Brain microvascular endothelial cell (primary cell): ENCODE results near the gene CALCOCO1.

Experiments
- DNase-seq: peaks from one replicate; pipeline ENCODE4 v3.0.0-alpha.2; 2020
- H3K27ac ChIP-seq: fragments of 250-450 bp; sonication (Bioruptor Pico); 2 replicates; pipeline ENCODE4 v1.5.1; 2020; ENCODE audit warnings: mild to moderate bottlenecking, moderate library complexity
- H3K27me3 ChIP-seq: fragments of 250-450 bp; sonication (Bioruptor Pico); replicated peaks from 2 replicates; pipeline ENCODE4 v1.5.1; 2020; ENCODE audit warnings: mild to moderate bottlenecking
- H3K36me3 ChIP-seq: fragments of 250-450 bp; sonication (Bioruptor Pico); replicated peaks from 2 replicates; pipeline ENCODE4 v1.5.1; 2020; ENCODE audit warnings: mild to moderate bottlenecking
- H3K4me3 ChIP-seq: 2 replicates; pipeline ENCODE4 v1.5.1; 2011; ENCODE audit warnings: low read depth, mild to moderate bottlenecking, control low read depth, low read length, moderate library complexity
- CTCF ChIP-seq: IDR thresholded peaks from 2 replicates; pipeline ENCODE4 v1.5.1; 2011; ENCODE audit warnings: low read depth, mild to moderate bottlenecking, moderate library complexity, low read length, control low read depth, inconsistent platforms; ENCODE audit errors: missing control alignments
- in situ Hi-C: cut with HindIII; loops from 2 replicates; pipeline ENCODE4 v1.10.0; 2017; ENCODE audit warnings: low sequenced_read_pairs, low pct_ligation_motif_present

The CALCOCO1 gene

DNA sequence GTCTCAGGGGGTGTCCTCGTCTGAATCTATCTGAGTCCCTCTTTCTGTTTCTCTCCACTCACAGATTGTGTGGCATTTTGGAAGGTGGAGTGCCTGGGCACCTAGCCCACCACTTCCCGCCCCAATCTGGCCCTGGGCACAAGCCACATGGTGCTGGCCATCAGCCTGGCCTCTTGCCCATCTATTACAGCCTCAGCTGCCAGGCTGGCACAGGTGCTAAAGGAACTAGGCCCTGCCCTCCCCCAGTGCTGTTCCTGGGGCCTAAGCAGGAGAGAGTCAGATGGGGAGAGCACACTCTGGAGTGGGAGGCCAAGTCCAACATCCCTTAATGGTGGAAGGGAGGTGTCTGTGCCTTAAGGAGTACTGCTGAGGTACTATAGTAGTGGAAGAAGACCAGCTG lies 8.3 kb upstream of the CALCOCO1 start:
- DNase-seq, result no peak
- H3K27ac ChIP-seq, result no peak overlapping the region
- no peak overlapping the region for H3K4me3 ChIP-seq
- no peaks in the 10 kb centered on the region for H3K36me3 ChIP-seq
- H3K27me3 ChIP-seq, result peaks cover 51% of the 10 kb centered on the region
- in situ Hi-C loops, result no loop called here
- TF ChIP-seq CTCF, result no peak

- H3K27me3 ChIP-seq, result peaks cover 41% of the 10 kb centered on the region
Measured at GRCh38 chr12:53734425-53734824, 7.2 kb upstream of the CALCOCO1 start.

GRCh38 chr12:53733807-53734200 lies 6.6 kb upstream of the CALCOCO1 start:
- H3K27ac ChIP-seq, result no peak overlapping the region
- in situ Hi-C loops, result no loop called here
- H3K27me3 ChIP-seq, result peaks cover 35% of the 10 kb centered on the region
- no peak for TF ChIP-seq CTCF
- H3K4me3 ChIP-seq, result no peak overlapping the region
- no peaks in the 10 kb centered on the region for H3K36me3 ChIP-seq
- DNase-seq, result no peak

More at GRCh38 chr12:53734425-53734824, 7.2 kb upstream of the CALCOCO1 start:
- Histone ChIP-seq H3K27ac (no peak overlapping the region), H3K36me3 (no peaks in the 10 kb centered on the region), H3K4me3 (no peak overlapping the region)
- no peak for DNase-seq
- in situ Hi-C loops, result no loop called here
- TF ChIP-seq CTCF, result no peak

DNA sequence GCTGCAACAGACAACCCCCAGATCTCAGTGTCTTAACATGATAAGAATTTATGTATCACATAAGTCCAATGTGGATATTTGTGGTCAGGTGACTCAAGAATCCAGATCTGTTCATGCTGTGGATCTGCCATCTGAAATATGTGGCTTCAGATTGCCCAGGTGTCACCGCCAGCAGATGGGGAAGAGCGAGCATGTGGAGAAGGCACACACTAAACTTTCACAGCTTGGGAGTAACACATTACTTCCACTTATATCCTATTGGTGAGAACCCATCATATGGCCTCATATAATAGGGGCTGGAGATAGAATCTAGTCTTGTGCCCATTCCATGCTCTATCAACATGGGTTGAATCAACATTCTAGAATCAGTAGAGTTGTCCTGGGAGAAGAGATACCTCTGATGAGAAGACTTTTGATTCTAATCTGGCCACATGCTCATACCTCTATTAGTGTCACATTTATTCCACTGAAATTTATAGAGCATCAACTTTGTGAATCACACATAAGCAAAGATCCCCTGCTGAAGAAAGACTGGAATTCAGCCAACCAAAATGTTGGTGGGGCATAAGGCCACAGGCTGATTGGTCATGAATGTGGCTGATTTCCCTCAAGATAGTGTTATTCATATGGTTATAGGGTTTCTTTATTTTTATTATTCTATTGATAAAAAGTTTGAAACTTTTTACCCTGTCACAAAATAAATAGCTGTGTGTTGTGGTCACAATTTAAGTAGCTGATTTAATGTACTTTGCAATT lies 6.0 kb upstream of the CALCOCO1 start:
- in situ Hi-C loops, result no loop called here
- no peaks in the 10 kb centered on the region for H3K36me3 ChIP-seq
- DNase-seq, result peak; percentile 85
- peaks cover 29% of the 10 kb centered on the region for H3K27me3 ChIP-seq
- no peak for TF ChIP-seq CTCF
- no peak overlapping the region for H3K27ac ChIP-seq
- H3K4me3 ChIP-seq, result no peak overlapping the region

DNA sequence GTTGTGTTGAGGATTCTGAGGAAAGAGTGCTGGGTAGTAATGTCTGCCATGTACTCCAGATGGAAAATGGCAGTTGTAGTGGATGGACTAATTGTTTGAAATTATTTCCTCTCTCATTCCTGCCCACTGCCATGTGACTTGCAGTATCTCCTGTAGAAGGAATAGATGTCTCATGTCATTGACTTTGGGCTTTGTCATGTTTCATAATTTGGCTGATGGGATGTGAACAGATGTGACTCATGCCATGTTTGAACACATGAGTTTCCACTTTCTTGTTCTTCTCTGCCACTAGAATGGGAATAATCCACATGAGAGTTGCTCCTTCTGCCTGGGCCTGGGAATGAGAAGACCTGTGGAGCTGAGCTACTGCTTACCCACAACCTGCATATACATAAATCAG lies 2.4 kb upstream of the CALCOCO1 start:
- H3K36me3 ChIP-seq, result peaks cover 3% of the 10 kb centered on the region
- DNase-seq, result no peak
- in situ Hi-C loops, result no loop called here
- H3K27me3 ChIP-seq, result no peaks in the 10 kb centered on the region
- no peak overlapping the region for H3K27ac ChIP-seq
- no peak for TF ChIP-seq CTCF
- no peak overlapping the region for H3K4me3 ChIP-seq

GRCh38 chr12:53728206-53728605 lies 954 bp upstream of the CALCOCO1 start:
- Histone ChIP-seq H3K36me3 (peaks cover 12% of the 10 kb centered on the region), H3K27me3 (no peaks in the 10 kb centered on the region), H3K4me3 (no peak overlapping the region), H3K27ac (no peak overlapping the region)
- DNase-seq, result no peak
- TF ChIP-seq CTCF, result no peak
- in situ Hi-C loops, result no loop called here
